HG03520 (cell line): Measurements from ENCODE around the gene SLC39A11.
A peak's percentile ranks its signal among the peaks of the same experiment; 100 is the strongest.
"Not testable (repeated sequence)": the region's sequence is repeated elsewhere in the genome, so short reads cannot be mapped to it uniquely, and the experiment has no call there.

Experiments used
- ATAC-seq: cut with Tn5 transposase; IDR thresholded peaks from one replicate; pipeline ENCODE4 v1.9.1; 2021; ENCODE audit warnings: mild to moderate bottlenecking, moderate library complexity; ENCODE audit not compliant: unreplicated experiment

SLC39A11 gene

DNA sequence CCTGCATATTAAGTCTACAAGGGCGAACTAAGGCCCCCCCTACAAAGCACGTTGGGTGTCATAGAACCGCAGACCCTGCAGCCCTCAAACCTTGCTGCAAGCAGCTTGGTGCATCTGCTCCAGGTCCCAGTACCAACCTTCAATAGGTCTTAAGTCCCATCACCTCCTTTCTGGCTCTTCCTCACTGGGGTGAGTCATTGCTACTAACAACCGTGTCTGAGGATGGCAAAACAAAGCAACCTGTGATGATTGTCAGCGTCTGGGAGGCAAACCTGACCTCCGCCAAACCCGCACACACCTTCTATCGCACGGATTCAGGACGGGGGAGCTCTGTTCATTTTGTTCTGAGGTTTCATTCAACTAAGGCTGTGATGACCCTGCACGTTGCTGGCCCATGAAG lies 138.9 kb downstream of the SLC39A11 start:
- ATAC-seq: no peak

DNA sequence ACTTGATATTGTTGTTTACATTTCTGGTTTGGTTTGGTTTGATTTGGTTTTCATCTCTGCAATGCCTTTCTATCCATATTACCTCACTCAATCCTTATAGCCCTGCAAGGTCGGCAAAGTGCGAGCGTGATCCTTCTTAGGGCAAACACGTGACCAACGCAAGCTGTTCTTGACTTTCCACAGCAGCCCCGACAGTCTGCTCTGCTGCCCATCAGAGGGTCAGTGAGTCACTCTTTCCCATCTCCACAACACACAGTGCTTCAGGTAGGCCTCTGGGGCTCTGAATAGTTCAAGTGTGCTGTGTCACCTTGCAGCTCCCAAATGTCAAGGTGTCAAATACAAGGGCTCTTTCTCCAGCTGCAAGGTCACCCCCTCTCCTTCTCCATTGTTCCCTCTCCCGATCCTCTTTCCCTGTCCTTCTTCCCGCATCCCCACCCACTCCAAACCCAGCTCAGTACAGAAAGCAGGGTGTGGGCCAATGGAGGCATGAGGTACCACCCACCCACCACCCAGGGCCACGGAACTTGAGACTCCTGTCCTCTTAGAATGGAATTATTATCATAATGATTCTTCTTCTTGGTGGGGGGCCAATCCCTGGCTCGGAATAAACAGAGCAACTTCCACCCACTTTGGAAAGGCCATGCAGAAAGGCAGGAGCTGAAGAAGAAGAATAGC lies 139.7 kb downstream of the SLC39A11 start:
- ATAC-seq: no peak

- no peak for ATAC-seq
Observed at GRCh38 chr17:72952220-72952619, 140.3 kb downstream of the SLC39A11 start.

- no peak for ATAC-seq
Observed at GRCh38 chr17:72950242-72950931, 142.1 kb downstream of the SLC39A11 start.

DNA sequence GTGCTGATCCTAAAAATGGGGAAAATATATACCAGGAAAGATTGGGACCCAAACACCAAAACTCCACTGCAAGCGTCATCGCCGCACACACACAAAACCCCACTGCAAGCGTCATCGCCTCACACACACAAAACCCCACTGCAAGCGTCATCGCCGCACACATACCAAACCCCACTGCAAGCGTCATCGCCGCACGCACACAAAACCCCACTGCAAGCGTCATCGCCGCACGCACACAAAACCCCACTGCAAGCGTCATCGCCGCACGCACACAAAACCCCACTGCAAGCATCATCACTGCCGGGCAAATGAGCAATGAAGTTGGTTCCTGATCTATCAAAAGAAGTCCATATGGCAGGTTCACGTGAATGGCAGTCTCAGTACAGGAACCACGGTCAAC lies 144.4 kb downstream of the SLC39A11 start:
- no peak for ATAC-seq

- no peak for ATAC-seq
Observed at GRCh38 chr17:72947475-72947874, 145.0 kb downstream of the SLC39A11 start.

- no peak for ATAC-seq
Observed at GRCh38 chr17:72946696-72947095, 145.8 kb downstream of the SLC39A11 start.

DNA sequence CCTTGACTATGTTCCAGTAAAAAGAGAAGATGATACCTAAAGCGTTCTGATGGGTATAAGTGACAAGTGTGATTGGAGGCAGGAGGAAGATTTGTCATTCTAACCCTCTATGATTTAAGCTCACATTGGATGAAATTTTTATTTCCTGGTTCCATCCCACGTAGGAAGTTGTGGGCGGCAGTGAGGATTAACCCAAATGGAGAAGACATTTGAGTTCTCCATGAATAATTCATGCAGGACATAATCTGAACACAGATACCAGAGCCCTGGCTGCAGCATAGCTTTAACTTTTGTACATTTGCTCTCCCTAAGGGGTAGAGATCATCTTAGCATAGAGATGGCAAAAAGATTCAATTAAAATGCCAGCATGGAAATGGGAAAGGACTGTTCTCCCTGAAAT lies 146.3 kb downstream of the SLC39A11 start:
- ATAC-seq: no peak

DNA sequence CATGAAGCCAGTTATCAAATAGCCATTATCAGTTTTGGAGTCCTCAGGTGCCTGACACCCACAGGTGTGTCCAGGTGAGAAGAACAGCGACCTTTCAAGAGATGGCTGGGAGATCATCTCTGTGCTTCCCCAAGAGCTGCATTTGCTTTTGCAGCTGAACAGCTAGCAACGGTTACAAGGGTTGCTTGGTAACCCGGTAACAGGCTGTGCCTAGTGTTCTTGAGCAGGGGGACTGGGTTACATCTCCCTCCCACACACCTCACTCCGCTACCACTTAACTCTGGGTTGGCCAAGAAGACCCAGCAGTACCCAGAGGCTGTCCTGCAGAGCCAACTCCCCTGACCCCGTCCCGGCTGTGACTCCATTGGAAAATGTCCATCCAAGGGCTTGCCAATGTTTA lies 147.0 kb downstream of the SLC39A11 start:
- ATAC-seq: no peak

DNA sequence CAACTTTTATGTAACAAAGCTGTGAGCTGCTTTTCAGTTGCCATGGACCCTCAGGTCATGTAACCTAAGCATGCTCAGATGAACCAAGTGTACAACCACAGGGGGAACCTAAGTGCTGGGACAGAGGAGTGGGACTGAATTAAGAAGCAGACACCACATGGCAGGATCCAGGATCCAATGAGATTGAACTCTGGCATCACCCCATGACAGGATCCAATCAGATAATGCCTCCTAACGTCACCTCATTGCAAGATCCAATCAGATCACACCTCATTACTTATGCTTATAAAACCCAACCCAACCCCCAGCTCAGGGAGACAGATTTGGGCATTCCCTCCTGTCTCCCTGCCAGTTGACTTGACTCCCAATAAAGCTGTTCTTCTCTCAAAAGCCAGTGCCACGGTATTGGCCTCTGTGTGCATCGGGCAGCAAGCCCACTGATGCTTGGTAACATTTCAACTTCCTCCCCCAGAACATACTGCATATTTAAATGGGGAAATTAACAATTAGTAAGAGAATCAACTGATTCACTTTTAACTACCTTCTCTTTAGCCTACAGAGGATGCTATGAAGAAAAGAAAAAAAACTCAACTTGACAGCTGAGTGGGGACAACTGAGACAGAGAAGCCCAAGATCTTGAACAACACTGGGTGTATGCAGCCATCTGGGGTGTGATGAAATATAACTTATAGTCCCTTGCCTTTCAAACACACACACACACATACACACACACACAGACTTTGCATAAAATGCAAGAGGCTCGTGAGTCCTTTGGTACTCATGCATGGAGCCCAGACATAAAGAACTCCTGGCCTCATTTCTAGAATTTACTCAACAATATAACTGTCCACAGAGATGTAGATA lies 148.4 kb downstream of the SLC39A11 start:
- ATAC-seq: no peak

GRCh38 chr17:72942579-72942978 lies 149.9 kb downstream of the SLC39A11 start:
- no peak for ATAC-seq

DNA sequence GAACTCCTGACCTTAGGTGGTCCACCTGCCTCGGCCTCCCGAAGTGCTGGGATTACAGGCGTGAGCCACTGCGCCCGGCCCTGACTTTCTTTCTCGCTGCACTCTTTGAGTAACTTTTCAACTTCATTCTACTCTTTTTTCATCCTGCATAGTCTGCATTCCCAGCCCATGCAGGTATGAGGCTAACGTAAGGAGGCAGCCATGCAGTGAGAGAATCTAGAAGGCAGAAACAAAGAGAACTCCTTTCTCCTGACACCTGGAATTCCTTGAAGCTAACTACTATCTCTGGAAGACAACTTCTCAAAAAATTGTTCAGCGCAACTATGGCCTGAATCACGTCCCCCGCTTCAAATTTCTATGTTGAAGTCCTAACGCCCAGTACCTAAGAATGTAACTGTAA lies 152.0 kb downstream of the SLC39A11 start:
- ATAC-seq: no peak

- ATAC-seq: no peak
Observed at GRCh38 chr17:72938482-72938881, 154.0 kb downstream of the SLC39A11 start.

DNA sequence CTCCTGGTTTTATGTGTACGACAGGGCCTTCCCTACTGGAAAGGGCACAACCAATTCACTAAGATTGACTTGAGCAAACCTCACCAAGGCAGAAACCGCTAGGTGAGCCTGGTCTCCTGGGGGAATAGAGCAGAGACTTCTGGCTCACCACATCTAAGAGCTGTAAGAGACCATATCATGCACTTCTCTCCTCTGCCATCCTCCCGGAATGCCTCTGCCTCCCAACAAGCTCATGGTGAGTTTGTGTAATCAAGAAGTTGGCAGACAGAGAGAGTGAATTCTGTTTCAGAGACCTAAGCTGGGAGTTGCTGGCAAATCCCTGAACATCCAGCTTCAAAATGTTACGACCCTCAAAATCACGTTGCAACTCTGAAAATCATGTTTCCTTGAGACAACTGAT lies 154.8 kb downstream of the SLC39A11 start:
- no peak for ATAC-seq

GRCh38 chr17:72937254-72937653 lies 155.2 kb downstream of the SLC39A11 start:
- not testable (repeated sequence) for ATAC-seq

- ATAC-seq: no peak
Observed at GRCh38 chr17:72935984-72936383, 156.5 kb downstream of the SLC39A11 start.

DNA sequence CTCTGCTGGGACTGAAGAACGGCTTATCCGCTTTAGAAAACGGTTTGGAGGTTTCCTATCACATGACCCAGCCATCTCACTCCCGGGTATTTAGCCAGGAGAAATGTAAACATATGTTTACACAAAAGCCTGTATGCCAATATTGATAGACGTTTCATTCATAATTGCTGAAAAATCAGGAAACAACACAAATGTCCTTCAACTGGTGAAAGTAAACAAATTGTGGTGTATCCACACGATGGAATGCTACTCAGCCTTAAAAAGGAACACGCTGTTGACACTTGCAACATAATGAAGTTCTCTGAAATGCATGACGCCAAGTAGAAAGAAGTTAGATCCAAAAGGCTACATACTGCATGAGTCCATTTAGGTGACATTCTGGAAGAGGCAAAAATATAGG lies 157.6 kb downstream of the SLC39A11 start:
- ATAC-seq: no peak

- peak; percentile 61 for ATAC-seq
Observed at GRCh38 chr17:72931635-72932034, 160.9 kb downstream of the SLC39A11 start.

DNA sequence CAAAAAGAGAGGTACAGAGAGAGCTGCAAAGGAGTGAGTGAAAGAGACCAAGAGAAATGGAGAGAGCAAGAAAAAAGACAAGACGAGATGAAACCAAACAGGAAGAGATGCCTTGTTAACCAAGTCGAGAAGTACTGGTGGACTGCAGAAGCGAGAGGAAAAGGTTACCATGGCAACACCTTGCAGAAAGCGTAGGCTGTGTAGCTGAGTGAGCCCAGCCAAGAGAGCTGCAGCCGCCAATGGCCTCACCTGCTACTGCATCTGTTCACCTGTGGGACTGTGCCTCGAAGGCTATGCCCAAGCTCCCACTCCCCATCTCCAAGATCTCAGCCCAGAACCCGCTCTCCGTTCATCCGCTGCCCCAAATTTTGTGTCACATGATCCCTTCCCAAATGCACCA lies 161.3 kb downstream of the SLC39A11 start:
- ATAC-seq: peak; percentile 91

DNA sequence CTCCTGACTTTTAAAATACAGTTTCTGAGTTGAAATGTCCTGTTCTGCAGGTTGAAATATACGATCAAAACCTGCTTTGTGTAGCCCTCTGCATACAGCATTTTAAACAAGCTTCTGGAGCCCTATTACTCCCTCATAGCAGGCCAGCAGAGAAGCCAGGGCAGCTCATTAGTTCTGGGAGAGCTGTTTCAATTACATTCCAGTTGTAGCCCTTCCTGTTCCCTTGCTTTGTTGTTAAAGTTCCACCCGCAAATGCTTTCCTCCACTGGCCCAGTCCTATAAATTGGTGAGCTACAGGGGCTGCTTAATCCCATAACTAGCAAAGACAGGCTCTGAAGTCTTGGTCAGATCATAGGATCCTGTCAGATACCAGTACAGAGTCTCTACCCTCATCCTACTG lies 162.5 kb downstream of the SLC39A11 start:
- no peak for ATAC-seq

DNA sequence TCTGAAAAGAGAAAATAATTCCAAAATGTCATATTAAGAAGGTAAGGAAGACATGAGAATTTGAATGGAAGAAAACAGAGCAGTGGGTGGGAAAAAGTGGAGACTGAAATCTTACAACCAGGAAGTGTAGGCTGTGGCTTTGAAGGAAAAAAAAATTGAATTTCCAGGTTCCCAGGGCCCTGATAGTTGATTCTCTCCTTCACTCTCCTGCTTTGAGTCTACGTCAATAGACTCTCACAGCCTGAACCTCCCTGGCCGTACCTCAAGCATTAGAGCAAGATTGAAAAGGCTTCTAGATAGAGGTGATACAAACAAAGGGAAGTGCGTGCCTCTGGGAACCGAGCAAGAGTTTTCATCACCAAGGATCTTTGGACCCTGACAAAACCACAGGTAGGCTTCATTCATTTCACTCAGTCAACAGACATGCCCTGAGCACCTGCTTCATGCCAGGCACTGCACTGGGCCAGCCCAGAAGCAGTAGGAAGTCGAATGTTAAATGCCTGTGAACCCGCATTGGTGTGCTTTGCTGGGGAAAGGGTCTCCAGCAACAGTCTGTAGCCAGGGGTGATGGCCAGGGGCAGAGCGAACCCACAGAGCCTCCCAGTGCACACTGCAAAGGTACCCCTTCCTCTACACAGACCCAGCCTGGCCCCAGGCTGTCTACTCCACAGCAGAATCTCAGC lies 163.9 kb downstream of the SLC39A11 start:
- ATAC-seq: no peak
